ENCODE data around the gene S100A5. TPM values are rescaled to one million over a fixed set of nuclear protein-coding genes. Genes with fewer than 3 reads are reported as not detected.

S100A5 gene
- total RNA-seq, 1 donor from 2014 or later = not detected

- TF ChIP-seq CTCF (IDR thresholded peaks at IDR 0.05) = no peak
- peaks cover 21% of the 10 kb centered on the region for H3K4me1 ChIP-seq
- ATAC-seq = no peak
- no peaks in the 10 kb centered on the region for H3K9me3 ChIP-seq
- H3K27me3 ChIP-seq (ENCODE audit: low read depth) = no peaks in the 10 kb centered on the region
- DNase-seq = no peak
- no peak overlapping the region for H3K27ac ChIP-seq
- intact Hi-C loops (cut with DNase I) = no loop called here
- H3K36me3 ChIP-seq = no peaks in the 10 kb centered on the region
- no peak overlapping the region for H3K4me3 ChIP-seq
These were observed 17.1 kb upstream of the S100A5 start for GRCh38 chr1:153557877-153558276.

- Histone ChIP-seq H3K9me3 (no peaks in the 10 kb centered on the region), H3K4me1 (peaks cover 24% of the 10 kb centered on the region), H3K27ac (no peak overlapping the region), H3K36me3 (no peaks in the 10 kb centered on the region), H3K4me3 (no peak overlapping the region), H3K27me3 (ENCODE audit: low read depth) (no peaks in the 10 kb centered on the region)
- no peak for TF ChIP-seq CTCF (IDR thresholded peaks at IDR 0.05)
- ATAC-seq (no peak), DNase-seq (no peak)
- intact Hi-C loops (cut with DNase I) = no loop called here
These were observed 15.6 kb upstream of the S100A5 start for GRCh38 chr1:153556348-153556747.

- TF ChIP-seq CTCF (IDR thresholded peaks at IDR 0.05) = no peak
- H3K9me3 ChIP-seq = no peaks in the 10 kb centered on the region
- no peak for ATAC-seq
These were observed 13.3 kb upstream of the S100A5 start for GRCh38 chr1:153553830-153554541.

GRCh38 chr1:153553096-153553495 is 12.4 kb upstream of the S100A5 start:
- H3K4me3 ChIP-seq = no peak overlapping the region
- intact Hi-C loops (cut with DNase I) = no loop called here
- no peak for TF ChIP-seq CTCF (IDR thresholded peaks at IDR 0.05)
- H3K27ac ChIP-seq = peak overlapping the region; percentile 47
- H3K9me3 ChIP-seq = no peaks in the 10 kb centered on the region
- no peak for ATAC-seq
- DNase-seq = peak; percentile 30
- peaks cover 49% of the 10 kb centered on the region for H3K4me1 ChIP-seq
- no peaks in the 10 kb centered on the region for H3K27me3 ChIP-seq (ENCODE audit: low read depth)
- H3K36me3 ChIP-seq = no peaks in the 10 kb centered on the region

More at GRCh38 chr1:153553830-153554541, 13.3 kb upstream of the S100A5 start:
- no peak overlapping the region for H3K4me3 ChIP-seq
- no peak for DNase-seq
- intact Hi-C loops (cut with DNase I) = no loop called here
- H3K4me1 ChIP-seq = peaks cover 41% of the 10 kb centered on the region
- peak overlapping the region; percentile 47 for H3K27ac ChIP-seq
- no peaks in the 10 kb centered on the region for H3K36me3 ChIP-seq
- H3K27me3 ChIP-seq (ENCODE audit: low read depth) = no peaks in the 10 kb centered on the region

- Histone ChIP-seq H3K4me3 (no peak overlapping the region), H3K9me3 (no peaks in the 10 kb centered on the region), H3K36me3 (no peaks in the 10 kb centered on the region), H3K27me3 (ENCODE audit: low read depth) (no peaks in the 10 kb centered on the region), H3K27ac (no peak overlapping the region), H3K4me1 (peaks cover 57% of the 10 kb centered on the region)
- intact Hi-C loops (cut with DNase I) = no loop called here
- ATAC-seq (no peak), DNase-seq (peak; percentile 43)
- no peak for TF ChIP-seq CTCF (IDR thresholded peaks at IDR 0.05)
These were observed 11.6 kb upstream of the S100A5 start for GRCh38 chr1:153552335-153552734.

Measured in lower lobe of right lung (tissue), 2 donors.